Activated T-helper 1 cell treated with anti-CD3 and anti-CD28 coated beads, Interleukin-12 subunit alpha, Interleukin-12 subunit beta, Interleukin-2, Interleukin-4 antibody, amounts not matched to agents 30 ng/mL and 10 ng/mL and 1 ng/mL, durations not matched to agents 14 hours and 24 hours and 36 hours (primary cell): ENCODE results near the gene IBSP. TPM values are rescaled to one million over a fixed set of nuclear protein-coding genes. Genes with fewer than 3 reads are reported as not detected.

Experiments
- total RNA-seq: library from RNA; stranded (reverse); gene quantifications from 2 replicates; pipeline ENCODE4 v1.2.3, GENCODE V29; 2022

IBSP gene
- total RNA-seq, 1 donor from 2014 or later = not detected

Other genes with a start within 250 kb of the IBSP start
- gene DSPP, start 191.0 kb upstream of the IBSP start, total RNA-seq = not detected in 2 replicates
- gene DMP1, start 149.3 kb upstream of the IBSP start, total RNA-seq = not detected in 2 replicates
- gene MEPE, start 33.4 kb downstream of the IBSP start, total RNA-seq = not detected in 2 replicates
- gene SPP1, start 176.2 kb downstream of the IBSP start, total RNA-seq = 0.24 and 1.0 TPM in 2 replicates
- 10.1 and 11.7 TPM in 2 replicates for gene PKD2, start 208.1 kb downstream of the IBSP start, total RNA-seq